GM12864 (cell line): ENCODE results near the gene BRF1.

Source experiments
- DNase-seq: peaks from one replicate; pipeline ENCODE4 v3.0.0-alpha.2; 2011; ENCODE audit warnings: low read depth
- H3K4me3 ChIP-seq: 2 replicates; pipeline ENCODE4 v1.5.1; 2011; ENCODE audit warnings: mild to moderate bottlenecking, low read depth, low read length, control low read depth
- CTCF ChIP-seq: IDR thresholded peaks from 2 replicates; pipeline ENCODE4 v1.5.1; 2011; ENCODE audit warnings: low read depth, mild to moderate bottlenecking, moderate library complexity, low read length, control low read depth, inconsistent platforms; ENCODE audit errors: missing control alignments

The BRF1 gene

GRCh38 chr14:105275267-105275946 is 25.4 kb downstream of the BRF1 start:
- H3K4me3 ChIP-seq, result no peak overlapping the region
- no peak for TF ChIP-seq CTCF
- no peak for DNase-seq

GRCh38 chr14:105274637-105275036 is 26.2 kb downstream of the BRF1 start:
- DNase-seq, result no peak
- H3K4me3 ChIP-seq, result no peak overlapping the region
- TF ChIP-seq CTCF, result no peak

- no peak for TF ChIP-seq CTCF
- no peak for DNase-seq
Measured at GRCh38 chr14:105273062-105273461, 27.7 kb downstream of the BRF1 start.

GRCh38 chr14:105272623-105273022 is 28.2 kb downstream of the BRF1 start:
- H3K4me3 ChIP-seq, result no peak overlapping the region
- no peak for DNase-seq

More at GRCh38 chr14:105273062-105273461, 27.7 kb downstream of the BRF1 start:
- no peak overlapping the region for H3K4me3 ChIP-seq

GRCh38 chr14:105271224-105271890 is 29.4 kb downstream of the BRF1 start:
- TF ChIP-seq CTCF, result no peak
- DNase-seq, result no peak
- no peak overlapping the region for H3K4me3 ChIP-seq

More at GRCh38 chr14:105272623-105273022, 28.2 kb downstream of the BRF1 start:
- no peak for TF ChIP-seq CTCF

GRCh38 chr14:105269405-105269804 is 31.4 kb downstream of the BRF1 start:
- no peak for DNase-seq
- H3K4me3 ChIP-seq, result no peak overlapping the region
- no peak for TF ChIP-seq CTCF
